Ectodermal cell (in vitro differentiated cells): Measurements from ENCODE around the gene PRPSAP2.
"Not testable (repeated sequence)": the region's sequence is repeated elsewhere in the genome, so short reads cannot be mapped to it uniquely, and the experiment has no call there.

Experiments used
- H3K27ac ChIP-seq: 2 replicates; pipeline ENCODE4 v1.7.0; 2013; ENCODE audit warnings: mild to moderate bottlenecking, low read depth, low read length; ENCODE audit not compliant: insufficient read depth, poor library complexity, severe bottlenecking
- H3K27me3 ChIP-seq: 2 replicates; pipeline ENCODE4 v1.7.0; 2013; ENCODE audit warnings: mild to moderate bottlenecking, low read length; ENCODE audit not compliant: insufficient read depth, control insufficient read depth, poor library complexity, severe bottlenecking
- H3K36me3 ChIP-seq: one replicate; pipeline ENCODE4 v1.7.0; 2013; ENCODE audit warnings: low read length; ENCODE audit not compliant: control insufficient read depth, insufficient read depth
- H3K4me1 ChIP-seq: one replicate; pipeline ENCODE4 v1.7.0; 2013; ENCODE audit warnings: low read length; ENCODE audit not compliant: control insufficient read depth, insufficient read depth
- H3K4me3 ChIP-seq: 2 replicates; pipeline ENCODE4 v1.7.0; 2013; ENCODE audit warnings: low read depth, low read length, control low read depth; ENCODE audit not compliant: insufficient read depth
- H3K9me3 ChIP-seq: 2 replicates; pipeline ENCODE4 v1.7.0; 2013; ENCODE audit warnings: mild to moderate bottlenecking, low read length, moderate library complexity; ENCODE audit not compliant: control insufficient read depth
- WGBS, 2 experiments: methylation state at CpG; one replicate each; pipeline ENCODE4 v1.1.7; 2013; ENCODE audit warnings: missing lambda C conversion rate in 2 of 2; 5-methylcytosine and 5-hydroxymethylcytosine counted together

The PRPSAP2 gene

DNA sequence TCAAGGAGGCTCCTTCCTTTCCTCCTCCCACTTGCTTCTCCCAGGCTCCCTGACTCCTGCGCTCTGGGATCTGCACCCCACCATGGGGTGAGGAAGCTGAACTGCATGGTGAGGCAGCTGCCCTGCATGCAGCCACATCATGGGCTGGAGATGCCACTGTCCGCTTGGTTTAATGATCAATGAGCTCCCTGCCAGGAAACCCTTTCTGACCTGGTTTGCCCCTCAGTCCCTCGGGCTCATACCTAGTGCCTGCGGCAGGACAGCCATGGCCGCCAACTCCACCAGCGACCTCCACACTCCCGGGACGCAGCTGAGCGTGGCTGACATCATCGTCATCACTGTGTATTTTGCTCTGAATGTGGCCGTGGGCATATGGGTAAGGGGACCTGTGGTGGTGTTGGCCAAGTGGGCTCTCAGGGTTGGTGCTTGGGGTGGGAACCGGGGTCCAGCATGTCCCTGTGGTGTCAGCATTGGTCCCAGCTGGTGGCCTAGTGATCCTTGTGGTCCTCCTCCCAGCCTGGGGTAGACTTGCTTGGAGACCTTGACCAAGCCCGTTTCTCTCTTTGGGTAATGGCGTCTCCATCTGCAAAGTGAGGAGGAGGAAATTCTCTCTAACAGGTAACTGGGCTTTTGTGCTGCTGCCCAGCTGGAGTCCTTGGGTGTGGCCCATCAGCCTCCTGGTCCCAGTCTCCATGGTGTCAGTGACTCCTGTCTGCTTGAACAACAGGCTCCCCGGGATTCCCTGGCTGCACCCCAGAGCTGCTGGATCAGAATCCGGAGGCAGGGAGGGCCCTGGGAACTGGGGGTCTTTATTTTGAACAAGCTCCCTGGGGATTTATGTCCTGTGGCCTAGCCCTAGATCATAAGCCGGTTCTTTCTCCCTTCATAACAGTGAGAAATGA, 94.3 kb downstream of the PRPSAP2 start, which contains the start of gene SLC5A10:
Gene SLC5A10 (plus strand): TSS at position 225 of the 902 bp plus-strand sequence. CDS start 41 bp downstream, at position 266.
- Histone ChIP-seq H3K36me3 (no peaks in the 10 kb centered on the region), H3K27me3 (no peaks in the 10 kb centered on the region), H3K4me3 (no peak within 1 kb of the TSS), H3K4me1 (no peaks in the 10 kb centered on the region), H3K9me3 (no peaks in the 10 kb centered on the region), H3K27ac (no peak within 1 kb of the TSS)
- 87 to 88% methylated on average over 17 of the region's 17 CpGs for WGBS, 2 experiments

- H3K27ac ChIP-seq = no peak overlapping the region
- no peaks in the 10 kb centered on the region for H3K4me1 ChIP-seq
- H3K9me3 ChIP-seq = no peaks in the 10 kb centered on the region
- H3K36me3 ChIP-seq = no peaks in the 10 kb centered on the region
- WGBS, 2 experiments = 93 to 94% methylated on average over 14 of the region's 14 CpGs
- no peaks in the 10 kb centered on the region for H3K27me3 ChIP-seq
- no peak overlapping the region for H3K4me3 ChIP-seq
These were observed 95.3 kb downstream of the PRPSAP2 start for GRCh38 chr17:18953231-18953728.

- H3K27ac ChIP-seq = no peak overlapping the region
- WGBS, 2 experiments = 92 to 96% methylated on average over 3 of the region's 3 CpGs
These were observed 96.4 kb downstream of the PRPSAP2 start for GRCh38 chr17:18954321-18954720.

GRCh38 chr17:18955009-18955408, 97.1 kb downstream of the PRPSAP2 start:
- H3K36me3 ChIP-seq = no peaks in the 10 kb centered on the region
- H3K27ac ChIP-seq = no peak overlapping the region
- no peak overlapping the region for H3K4me3 ChIP-seq
- H3K9me3 ChIP-seq = no peaks in the 10 kb centered on the region
- no peaks in the 10 kb centered on the region for H3K4me1 ChIP-seq
- no peaks in the 10 kb centered on the region for H3K27me3 ChIP-seq
- 95 to 96% methylated on average over 6 of the region's 6 CpGs for WGBS, 2 experiments

More at GRCh38 chr17:18954321-18954720, 96.4 kb downstream of the PRPSAP2 start:
- H3K36me3 ChIP-seq = no peaks in the 10 kb centered on the region
- no peak overlapping the region for H3K4me3 ChIP-seq
- no peaks in the 10 kb centered on the region for H3K9me3 ChIP-seq
- no peaks in the 10 kb centered on the region for H3K4me1 ChIP-seq
- no peaks in the 10 kb centered on the region for H3K27me3 ChIP-seq

DNA sequence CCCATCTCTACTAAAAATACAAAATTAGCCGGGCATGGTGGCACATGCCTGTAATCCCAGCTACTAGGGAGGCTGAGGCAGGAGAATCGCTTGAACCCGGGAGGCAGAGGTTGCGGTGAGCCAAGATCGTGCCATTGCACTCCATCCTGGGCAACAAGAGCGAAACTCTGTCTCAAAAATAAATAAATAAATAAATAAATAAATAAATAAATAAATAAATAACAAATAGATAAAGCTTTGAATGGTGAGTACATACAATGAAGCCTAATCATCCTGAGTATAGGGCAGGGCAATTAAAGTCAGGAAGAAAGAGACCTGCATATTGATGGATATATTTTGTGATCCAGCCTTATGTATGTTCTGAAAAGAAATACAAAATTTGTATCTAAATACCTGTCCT, 98.1 kb downstream of the PRPSAP2 start:
- H3K27ac ChIP-seq, H3K36me3 ChIP-seq, H3K9me3 ChIP-seq, H3K27me3 ChIP-seq, H3K4me3 ChIP-seq, H3K4me1 ChIP-seq: not testable (repeated sequence)
- 94 to 96% methylated on average over 3 of the region's 6 CpGs for WGBS, 2 experiments

DNA sequence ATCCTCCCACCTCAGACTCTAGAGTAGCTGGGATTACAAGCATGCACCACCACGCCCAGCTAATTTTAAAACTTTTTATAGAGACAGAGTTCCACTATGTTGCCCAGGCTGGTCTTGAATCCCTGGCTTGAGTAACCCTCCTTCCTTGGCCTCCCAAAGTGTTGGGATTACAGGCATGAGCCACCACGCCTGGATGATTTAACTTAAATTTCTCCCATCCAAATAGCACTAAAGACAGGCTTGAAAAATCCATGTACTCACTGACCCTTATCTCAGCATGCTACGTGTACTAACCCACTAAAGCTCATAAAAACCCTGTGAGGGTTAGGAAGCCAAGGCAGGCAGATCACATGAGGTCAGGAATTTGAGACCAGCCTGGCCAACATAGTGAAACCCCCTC, 98.7 kb downstream of the PRPSAP2 start:
- no peaks in the 10 kb centered on the region for H3K27me3 ChIP-seq
- WGBS, 2 experiments = 86 to 92% methylated on average over 3 of the region's 3 CpGs
- no peak overlapping the region for H3K4me3 ChIP-seq
- peaks cover 7% of the 10 kb centered on the region for H3K4me1 ChIP-seq
- H3K9me3 ChIP-seq = no peaks in the 10 kb centered on the region
- no peaks in the 10 kb centered on the region for H3K36me3 ChIP-seq
- no peak overlapping the region for H3K27ac ChIP-seq

DNA sequence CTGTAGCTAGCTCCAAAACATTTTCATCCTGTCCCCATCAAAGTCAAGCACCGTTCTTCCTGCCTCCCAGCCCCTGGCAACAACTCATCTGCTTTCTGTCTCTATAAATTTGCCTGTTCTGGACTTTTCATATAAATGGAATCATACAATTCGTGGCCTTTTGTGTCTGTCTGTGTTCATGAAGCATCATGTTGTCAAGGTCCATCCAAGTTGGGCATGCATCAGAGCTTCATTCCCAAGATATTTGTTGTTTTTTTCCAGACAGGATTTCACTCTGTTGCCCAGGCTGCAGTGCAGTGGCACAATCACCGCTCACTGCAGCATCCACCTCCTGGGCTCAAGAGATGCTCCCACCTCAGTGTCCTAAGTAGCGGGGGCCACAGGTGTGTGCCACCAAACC, 99.9 kb downstream of the PRPSAP2 start:
- H3K4me3 ChIP-seq = no peak overlapping the region
- 89 to 93% methylated on average over 4 of the region's 4 CpGs for WGBS, 2 experiments
- no peaks in the 10 kb centered on the region for H3K36me3 ChIP-seq
- no peaks in the 10 kb centered on the region for H3K27me3 ChIP-seq
- H3K27ac ChIP-seq = no peak overlapping the region
- H3K4me1 ChIP-seq = peaks cover 12% of the 10 kb centered on the region
- H3K9me3 ChIP-seq = no peaks in the 10 kb centered on the region

- H3K4me1 ChIP-seq = peaks cover 12% of the 10 kb centered on the region
- no peaks in the 10 kb centered on the region for H3K27me3 ChIP-seq
- H3K36me3 ChIP-seq = no peaks in the 10 kb centered on the region
- H3K27ac ChIP-seq = no peak overlapping the region
- 91 to 92% methylated on average over 11 of the region's 11 CpGs for WGBS, 2 experiments
- no peaks in the 10 kb centered on the region for H3K9me3 ChIP-seq
- H3K4me3 ChIP-seq = no peak overlapping the region
These were observed 100.7 kb downstream of the PRPSAP2 start for GRCh38 chr17:18958611-18959010.

- Histone ChIP-seq H3K9me3 (no peaks in the 10 kb centered on the region), H3K36me3 (no peaks in the 10 kb centered on the region), H3K4me1 (peaks cover 12% of the 10 kb centered on the region), H3K4me3 (no peak overlapping the region), H3K27me3 (no peaks in the 10 kb centered on the region), H3K27ac (no peak overlapping the region)
- WGBS, 2 experiments = 88 to 91% methylated on average over 22 of the region's 22 CpGs
These were observed 101.3 kb downstream of the PRPSAP2 start for GRCh38 chr17:18959071-18959844.

DNA sequence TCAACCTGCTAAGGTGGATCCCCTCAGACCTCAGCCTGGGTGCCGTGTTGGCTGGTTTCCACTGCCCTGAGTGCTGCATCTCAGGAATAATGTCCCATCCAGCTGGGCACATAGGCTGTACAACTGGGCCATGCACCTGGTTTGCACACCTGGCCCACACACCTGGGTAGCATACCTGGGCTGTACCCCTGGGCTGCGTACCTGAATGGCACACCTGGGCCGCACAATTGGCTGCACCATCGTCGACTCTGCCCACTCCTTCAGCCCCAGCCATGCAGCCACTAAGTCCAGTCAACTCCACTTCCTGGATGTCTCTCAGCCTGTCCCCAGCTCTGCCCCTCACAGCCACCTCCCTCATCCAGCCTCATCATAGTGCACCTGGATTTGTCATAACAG, 101.9 kb downstream of the PRPSAP2 start:
- Histone ChIP-seq H3K4me3 (no peak overlapping the region), H3K27me3 (no peaks in the 10 kb centered on the region), H3K27ac (no peak overlapping the region), H3K4me1 (peaks cover 12% of the 10 kb centered on the region), H3K36me3 (no peaks in the 10 kb centered on the region), H3K9me3 (no peaks in the 10 kb centered on the region)
- WGBS, 2 experiments = 92 to 95% methylated on average over 5 of the region's 5 CpGs
